NCI-H2081 treated with DMSO at 0.1 percent for 48 hours (cell line): ENCODE data around the gene ZBTB7C.

Experiments used
- DNase-seq: peaks from one replicate; lab custom pipeline; 2025; lab: John Stamatoyannopoulos, UW

Gene ZBTB7C

DNA sequence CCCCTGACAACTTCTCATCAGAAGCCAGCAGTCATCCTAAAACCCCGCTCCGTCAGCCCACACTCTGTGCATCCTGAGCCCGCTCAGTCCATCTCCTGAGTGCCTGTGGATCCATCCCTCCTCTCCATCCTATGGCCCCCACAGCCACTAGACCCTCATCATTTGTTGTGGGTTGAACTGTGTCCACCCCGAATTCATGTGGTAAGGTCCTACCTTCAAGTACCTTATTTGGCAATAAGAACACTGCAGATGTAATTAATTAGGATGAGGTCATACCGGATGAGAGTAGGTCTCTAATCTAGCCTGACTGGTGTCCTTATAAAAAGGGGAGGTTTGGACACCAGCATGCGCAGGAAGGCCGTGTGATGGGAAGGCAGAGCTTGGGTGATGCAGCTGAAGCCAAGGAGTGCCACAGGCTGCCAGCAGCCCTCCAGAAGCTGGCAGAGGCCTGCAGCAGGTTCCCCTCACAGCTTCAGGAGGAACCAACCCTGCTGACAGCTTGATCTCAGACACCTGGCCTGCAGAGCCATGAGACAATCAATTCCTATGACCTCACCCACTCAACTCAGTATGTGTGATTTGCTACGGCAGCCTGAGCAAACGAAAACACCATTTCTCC, 192.4 kb downstream of the ZBTB7C start:
- DNase-seq: no peak

DNA sequence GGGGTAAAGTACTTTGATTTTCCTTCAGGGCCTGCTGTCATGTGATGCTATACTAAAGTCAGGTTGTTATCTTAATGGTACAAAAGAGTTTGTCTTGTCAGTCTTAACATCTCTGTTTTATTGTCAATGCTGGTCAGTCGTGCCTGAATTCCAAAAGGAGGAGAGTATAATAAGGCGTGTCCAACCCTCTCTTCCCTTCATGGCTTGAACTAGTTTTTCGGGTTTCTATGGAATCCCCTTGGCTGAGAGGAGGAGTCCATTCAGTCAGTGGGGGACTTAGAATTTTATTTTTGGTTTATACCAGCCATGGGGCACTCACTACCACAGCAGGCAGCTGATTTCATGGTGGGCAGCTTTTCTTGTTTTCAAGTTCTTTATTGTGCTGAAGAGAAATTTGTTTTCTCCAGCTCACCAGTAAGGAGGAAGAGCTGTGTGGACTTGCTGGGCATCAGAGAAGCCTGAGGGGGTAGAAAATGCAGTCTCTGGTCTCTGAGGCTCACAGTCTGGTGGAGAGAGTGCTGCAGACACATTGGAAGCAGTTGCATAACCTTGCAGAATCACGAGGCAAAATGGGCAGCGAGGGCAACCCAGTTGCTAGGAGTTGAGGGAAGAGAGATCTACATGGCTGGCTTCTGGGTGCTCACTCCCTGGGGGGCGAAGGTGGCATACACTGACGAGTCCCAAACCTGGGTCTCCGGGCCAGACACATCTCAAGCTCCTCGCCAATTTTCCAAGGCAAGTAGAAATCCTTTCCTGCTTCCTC, 193.1 kb downstream of the ZBTB7C start:
- no peak for DNase-seq

DNA sequence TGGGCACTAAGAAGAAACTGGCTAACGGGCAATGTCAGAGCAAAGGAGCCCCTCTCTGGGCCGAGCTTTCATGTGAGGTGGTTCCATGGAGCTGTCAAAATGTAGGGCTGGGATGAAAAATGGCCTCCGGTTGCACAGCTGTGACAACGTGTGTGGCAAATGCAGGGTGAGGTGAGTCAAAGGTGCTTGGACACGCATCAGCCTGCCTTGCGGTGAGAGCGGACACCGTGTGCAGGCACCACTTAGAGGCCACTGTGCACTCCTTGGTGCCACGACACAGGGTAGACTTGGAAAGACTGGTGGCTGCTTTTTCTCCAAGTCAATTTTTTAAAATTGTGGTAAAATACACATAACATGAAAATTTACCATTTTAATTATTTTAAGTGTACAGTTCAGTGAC, 195.4 kb downstream of the ZBTB7C start:
- DNase-seq: no peak

DNA sequence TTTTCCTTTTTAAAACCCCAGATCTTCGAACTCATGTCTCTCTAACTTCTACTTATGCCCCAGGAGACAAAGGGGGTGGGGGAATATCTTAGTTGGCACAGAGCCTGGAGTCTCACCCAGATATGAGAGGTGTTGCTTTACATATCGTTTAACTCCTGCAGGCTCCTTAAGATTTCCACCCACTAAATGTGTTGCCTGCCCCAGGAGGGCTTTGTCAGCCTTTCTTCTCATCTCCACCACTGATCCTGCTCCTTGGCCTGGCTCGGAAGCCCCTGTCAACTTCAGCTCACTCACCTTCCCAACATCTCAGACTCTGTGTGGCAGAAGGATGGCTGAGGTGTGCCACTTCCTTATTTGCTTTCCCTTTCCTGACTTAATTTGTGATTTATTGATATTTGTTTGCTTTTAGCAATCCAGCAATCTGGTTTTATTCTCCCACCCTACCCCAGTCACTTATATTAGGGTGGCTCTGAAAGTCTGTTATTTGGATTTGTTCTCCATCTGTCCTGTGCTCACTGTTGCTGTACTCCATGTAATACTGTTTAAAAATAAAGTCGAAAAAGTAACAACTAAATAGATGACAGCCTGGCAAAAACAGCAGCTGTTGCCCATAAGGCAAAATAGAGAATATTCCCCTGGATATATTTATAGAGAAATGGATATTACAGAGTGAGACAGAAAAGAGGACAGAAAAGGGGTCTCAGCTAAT, 200.6 kb downstream of the ZBTB7C start:
- no peak for DNase-seq

DNA sequence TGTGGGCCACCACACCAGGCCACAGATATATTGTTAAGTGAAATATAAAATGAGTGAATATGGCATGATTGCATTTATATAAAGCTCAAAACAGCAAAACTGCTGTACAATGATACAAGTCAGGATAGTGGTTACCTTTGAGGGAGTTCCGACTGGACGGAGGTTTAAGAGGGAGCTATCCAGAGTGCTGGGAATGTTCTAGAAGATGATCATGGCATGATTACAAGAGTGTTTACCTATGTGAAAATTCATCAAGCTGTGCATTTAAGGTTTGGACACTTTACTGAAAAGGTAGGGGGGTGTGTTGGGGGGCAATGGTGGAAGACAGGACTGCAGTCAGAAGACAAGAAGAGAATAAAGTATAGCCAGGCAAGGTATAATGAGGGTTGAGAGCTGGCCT, 201.4 kb downstream of the ZBTB7C start:
- no peak for DNase-seq

DNA sequence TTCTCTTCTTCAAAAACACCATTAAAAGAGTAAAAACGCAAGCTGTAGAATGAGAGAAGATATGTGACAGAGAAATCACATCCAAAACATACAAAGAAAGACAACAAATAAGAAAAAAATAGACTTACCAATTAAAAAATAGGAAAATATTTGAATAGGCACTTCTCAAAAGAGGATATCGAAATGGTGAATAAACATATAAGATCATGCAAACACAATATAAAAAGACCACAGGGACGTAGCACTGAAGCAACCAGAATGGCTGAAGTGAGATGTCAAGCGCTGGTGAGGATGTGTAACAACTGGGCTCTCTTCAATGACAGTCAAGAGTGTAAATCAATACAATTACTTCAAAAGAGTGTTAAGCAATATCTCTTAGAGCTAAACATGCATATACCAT, 202.3 kb downstream of the ZBTB7C start:
- DNase-seq: no peak

DNA sequence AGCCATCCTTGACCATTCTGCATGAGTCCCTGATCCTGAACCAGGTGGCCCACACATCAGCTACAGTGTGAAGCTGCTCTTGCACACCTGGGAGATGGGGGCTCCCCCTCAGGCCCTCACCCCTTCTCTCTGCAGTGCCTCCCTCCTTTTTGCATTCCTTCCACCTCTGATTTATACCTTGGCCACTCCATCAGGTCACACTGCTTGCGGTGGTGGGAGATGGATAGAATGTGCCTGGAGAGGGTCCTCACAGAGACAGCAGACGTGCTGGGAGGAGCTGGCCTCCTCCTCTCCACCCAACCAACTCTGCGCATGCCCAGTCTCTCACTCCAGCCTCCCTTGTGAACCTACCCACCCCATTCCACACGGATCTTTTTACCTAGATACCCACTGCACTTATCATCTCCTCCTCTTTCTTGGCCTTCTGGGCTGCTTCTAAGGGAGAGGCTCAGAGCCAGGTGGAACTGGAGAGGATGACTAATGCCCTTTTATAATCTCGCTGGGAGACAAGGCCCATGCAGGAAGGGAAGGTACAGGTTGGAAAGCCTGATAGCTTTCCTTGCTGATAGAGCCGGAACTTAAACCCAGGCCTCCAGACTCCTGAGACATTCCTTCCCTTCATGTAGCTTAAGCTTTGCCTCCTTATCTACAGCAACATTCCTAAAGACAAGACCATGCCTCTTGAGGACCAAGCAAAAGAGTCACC, 205.1 kb downstream of the ZBTB7C start:
- DNase-seq: no peak

DNA sequence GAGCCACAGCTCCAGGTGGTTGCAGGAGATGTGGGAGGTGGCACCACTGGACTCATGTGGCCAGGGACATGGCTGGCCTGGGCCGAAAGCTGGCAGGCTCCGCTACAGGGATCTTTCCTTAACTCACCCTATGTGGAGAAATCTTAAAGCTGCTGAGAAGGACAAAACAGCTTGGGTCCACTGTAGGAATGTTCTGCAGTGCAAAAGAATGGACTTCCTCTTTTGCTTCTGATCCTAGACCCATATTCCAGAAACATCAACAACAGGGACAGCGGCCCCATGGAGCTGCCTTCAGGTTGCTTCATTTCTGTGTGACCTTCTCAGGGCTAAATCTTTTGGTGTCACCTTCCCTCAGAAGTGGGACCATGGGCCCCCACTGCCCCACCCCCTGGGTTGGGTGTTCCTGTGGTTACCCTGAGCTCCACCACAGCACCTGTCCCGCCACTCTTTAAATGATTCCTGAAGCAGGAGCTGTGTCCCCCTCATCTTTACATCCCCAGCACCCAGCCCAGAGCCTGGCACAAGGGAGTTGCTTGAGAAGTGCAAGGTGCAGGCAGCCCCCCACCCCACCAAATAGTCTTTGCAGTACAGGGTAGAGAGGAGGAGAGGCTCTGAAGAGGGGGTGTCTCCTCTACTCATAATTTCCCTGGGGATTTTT, 205.8 kb downstream of the ZBTB7C start:
- no peak for DNase-seq

DNA sequence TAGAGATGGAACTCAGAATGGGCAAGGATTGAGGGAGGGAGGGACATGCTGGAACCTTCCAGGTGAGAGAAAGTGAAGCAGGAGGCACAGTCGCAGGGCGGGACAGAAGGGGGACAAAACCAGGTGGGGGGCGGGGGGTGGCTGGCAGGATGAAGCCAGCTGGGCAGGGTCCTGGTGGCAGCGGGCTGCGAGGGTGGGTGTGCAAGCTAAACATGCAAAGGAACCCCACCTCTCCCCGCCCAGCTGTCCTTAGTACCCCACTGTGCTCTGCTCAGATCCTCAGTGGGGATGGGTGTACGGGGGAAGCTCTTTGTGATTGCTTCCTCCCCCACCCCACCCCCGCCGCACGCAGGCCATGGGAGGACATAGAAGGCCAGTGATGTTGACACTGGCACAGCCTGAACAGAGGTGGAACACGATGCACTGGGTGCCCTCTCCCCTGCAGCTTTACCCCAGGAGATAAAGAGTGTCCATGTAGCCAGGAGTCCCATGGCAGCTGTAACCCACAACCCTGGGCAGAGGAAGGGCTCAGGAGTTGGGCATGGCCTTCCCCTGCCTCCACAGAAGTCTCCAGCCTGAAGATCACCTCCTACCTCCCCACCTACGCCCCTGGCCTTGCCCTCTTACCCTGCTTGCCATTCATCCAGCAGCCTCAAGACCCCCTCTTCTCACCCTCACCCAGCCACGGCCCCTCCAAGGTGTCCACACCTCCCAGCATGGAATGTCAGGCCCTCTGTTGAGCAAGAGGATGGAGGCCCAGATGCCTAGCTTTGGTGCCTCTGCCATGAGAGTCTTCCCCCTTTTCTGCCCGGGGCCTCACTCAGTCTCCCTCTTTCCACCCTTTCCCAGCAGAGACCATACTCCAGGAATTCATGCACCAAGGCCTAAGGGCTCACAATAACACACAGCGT, 206.6 kb downstream of the ZBTB7C start:
- no peak for DNase-seq

DNA sequence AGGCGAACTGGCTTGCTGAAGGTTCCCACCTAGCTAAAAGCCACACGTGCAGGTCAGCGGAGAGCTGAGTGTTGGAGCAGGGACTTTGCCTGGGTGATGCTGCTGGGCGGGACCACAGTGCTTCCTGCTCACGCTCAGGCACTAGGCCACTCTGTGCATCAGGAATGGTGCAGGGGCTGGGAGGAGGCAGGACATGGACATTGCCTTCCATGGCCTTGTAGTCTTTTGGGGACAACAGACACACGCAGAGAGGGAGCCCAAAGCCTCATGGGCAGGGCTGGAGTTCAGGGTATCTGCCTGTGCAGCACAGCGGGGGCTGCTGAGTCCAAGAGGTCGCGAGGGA, 207.2 kb downstream of the ZBTB7C start:
- no peak for DNase-seq

DNA sequence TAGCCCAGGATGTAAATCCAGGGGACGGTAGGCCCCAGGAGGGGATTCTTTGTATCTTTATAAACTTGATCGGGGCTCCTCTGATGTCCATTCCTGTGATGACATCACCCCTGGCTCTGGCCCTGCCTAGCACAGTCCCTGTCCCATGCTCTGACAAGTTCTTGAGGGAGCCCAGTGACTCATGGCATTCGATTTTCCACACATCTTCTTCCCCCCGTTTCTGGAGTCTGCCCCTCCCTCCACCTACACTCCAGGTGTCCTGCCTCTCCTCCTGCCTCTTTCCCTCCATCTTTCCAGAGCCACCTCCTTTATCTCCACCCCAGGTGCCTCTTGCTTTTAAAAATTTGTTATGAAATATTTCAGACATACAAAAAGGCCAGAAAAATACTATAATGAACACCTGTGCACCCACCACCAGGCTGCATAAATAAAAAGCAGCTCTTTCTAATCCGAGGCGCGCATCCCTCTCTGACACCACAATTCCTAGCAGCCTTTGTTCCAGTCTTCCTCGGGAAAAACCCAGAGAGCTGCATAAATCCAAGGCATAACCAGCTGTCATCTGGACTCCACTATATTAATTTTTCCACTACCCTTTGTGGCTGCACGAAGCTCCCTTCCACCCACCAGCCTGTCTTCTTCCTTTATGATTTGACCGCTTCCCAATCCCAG, 207.7 kb downstream of the ZBTB7C start:
- no peak for DNase-seq

DNA sequence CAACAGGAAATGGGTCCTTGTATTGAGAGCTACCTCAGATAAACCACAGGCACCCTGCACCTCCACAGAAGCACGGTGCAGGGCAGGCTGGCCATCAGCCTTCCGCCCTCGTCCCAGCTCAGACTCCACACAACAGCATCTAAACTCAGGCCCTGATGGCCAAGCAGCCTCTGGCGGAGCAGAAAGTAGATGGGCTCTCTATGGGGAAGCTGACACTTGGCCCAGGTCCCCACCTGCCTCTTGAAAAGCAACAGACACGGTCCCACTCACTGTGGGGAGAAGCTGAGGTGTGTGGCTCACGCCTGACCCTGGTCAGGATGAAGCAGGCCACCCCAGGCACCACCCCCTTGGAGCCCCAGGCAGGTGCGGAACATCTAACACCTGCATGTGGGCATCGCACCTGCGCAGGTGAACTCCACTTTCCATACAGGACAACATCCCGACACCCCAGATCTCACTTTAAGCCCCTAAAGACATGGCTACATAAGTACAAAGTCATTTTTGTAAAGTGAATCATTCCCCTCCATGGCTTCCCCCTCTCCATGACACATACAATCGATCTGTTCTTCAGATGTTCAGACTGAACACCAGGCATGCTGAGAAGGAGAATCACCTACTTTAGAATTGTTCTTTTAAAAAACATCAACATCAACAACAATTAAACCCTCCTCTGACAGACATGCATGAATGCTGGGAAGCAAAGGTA, 208.4 kb downstream of the ZBTB7C start:
- no peak for DNase-seq

DNA sequence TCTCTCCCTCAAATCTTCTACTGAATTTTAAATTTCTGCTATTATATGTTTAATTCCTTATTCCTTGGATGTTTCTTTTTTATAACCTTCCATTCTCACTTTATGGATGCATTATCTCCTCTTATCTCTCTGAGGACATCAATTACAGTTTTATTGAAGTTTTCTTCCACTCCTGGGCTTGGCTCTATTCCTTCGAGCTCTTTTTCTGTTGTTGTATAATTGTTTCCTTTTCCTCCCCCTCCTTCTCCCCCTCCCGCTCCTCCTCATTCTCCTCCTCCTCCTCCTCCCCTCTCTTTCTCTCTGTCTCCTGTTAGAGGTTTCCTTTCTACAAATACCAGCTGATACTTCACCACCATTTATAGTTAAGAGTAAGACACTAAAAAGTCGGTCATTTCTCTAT, 209.8 kb downstream of the ZBTB7C start:
- no peak for DNase-seq

DNA sequence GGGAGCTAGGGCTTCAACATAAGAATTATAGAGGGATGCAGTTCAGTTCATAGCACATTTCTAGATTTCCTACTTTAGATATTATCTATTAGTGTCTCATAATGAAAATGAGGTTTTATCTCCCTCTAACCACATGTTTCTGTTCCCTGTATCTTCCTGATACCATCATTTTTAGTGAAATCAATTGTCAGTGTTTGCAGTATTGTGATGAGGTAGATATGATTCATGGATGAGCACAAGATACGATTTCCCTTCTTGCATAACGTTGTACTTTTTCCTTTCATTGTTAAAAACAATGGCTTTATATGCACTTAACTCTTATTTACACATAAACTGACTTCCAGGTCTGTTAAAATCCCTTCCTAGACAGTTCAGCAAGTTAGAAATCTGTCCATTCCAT, 211.4 kb downstream of the ZBTB7C start:
- DNase-seq: no peak

DNA sequence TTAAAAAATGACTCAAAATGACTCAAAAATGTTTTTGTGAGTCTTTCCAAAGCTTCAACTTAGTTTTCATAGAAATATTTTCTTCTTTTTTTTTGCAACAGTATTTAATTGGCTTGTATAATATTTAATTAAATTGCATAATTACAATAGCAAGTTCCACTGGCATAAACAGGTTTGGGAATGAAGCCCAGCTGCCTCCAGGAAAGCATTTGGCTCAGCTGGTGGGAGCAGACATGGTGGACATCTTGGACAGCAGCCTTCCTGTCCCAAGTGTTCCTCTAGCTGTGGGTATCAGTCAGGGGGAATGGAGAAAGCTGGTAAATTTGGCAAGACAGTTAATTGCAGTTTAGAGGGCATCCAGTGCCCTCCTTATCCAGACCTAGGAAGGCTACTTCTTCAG, 213.4 kb downstream of the ZBTB7C start:
- DNase-seq: no peak

DNA sequence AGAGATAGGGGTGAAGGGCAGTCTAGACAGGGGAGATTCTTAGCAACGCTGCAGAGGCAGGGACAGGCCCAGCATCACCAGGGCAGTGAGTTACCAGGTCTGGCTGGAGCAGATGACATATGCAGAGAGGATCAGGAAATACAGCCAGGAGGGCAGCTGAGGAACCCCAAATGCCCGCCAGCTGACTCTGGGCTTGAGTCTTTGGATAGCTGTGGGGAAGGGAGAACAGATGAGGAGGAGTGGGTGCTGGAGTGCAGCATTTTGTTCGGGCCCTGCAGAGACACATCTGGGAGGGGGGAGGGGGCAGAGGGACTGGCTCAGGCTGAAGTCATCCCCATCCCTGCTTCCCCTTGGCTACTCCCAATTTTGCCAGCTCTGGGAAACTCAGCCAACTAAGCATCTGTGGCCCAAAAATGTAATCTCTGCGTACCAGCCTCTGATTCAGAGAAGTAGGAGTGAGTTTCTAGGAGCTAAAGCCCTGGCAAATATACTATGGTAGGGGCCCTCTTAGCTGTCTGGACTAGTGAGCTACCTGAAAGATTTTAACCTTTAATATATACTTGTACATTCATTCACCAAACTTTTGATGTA, 214.5 kb downstream of the ZBTB7C start:
- no peak for DNase-seq

DNA sequence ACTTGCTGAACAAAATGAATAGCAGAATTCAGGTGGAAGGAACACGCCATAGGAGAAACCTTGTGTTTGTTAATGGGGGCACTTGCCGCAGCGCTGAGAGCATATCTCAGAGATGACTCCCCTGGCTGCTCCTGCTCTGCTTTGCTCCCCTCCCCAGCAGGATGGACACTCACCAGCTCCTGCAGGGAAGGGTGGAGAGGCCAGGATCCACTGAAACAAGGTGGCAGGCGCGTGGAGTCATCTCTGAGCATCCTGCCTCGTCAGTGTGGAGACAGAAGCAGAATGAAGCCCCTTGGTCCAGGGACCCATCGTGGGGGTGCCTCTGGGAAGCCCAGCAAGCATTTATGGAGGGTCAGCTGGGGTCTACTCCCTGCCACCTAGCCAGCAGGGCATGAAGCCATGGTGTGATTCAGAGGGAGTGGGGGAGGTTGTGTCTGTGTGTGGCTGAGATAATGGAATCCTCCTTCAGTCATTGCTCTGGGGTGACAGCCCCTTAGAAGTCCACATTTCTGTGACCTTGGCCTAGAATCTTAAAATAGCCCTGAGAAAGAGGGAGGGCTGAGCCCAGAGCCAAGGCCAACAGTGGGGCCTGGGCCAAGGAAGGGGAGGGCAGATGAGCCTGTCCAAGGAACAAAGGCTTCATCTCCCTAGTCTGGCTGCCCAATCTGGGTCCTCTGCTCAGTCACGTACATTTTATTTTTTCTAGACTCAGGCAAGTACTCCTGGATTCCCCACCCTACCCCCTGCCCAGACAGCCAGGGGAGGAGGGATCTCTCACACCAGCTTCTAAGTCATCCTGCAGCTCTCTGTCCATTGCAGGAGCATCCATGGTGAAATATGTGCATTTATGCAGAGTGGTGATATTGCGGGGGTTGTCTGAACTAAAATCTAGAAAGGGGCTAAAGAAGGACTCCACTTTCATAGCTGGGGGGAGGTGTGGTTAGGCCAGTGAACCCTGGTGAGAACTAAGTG, 215.4 kb downstream of the ZBTB7C start:
- no peak for DNase-seq

DNA sequence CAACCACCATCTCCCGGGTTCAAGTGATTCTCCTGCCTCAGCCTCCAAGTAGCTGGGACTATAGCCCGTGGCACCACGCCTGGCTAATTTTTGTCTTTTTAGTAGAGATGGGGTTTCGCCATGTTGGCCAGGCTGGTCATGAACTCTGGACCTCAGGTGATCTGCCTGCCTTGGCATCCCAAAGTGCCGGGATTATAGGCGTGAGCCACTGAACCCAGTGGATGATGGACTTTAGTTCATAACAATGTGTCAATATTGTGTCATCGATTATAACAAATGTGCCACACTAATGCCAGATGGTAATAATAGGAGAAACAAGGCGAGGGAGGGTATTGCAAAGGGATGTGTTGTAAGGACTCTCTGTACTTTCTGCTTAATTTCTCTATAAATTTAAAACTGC, 216.6 kb downstream of the ZBTB7C start:
- DNase-seq: no peak
